Osteoblast (primary cell): Measurements from ENCODE around the gene TINAGL1. TPM values are rescaled to one million over a fixed set of nuclear protein-coding genes. Genes with fewer than 3 reads are reported as not detected.

ENCODE experiments used
- DNase-seq: peaks from one replicate; pipeline ENCODE4 v3.0.0; 2011; ENCODE audit warnings: low spot score, mixed read lengths; ENCODE audit not compliant: insufficient read length; ENCODE audit errors: missing footprints
- H2AFZ ChIP-seq: 2 replicates; pipeline ENCODE4 v1.6.0; 2011; ENCODE audit warnings: mild to moderate bottlenecking, low read length
- H3K27ac ChIP-seq: 2 replicates; pipeline ENCODE4 v1.5.1; 2011; ENCODE audit warnings: mild to moderate bottlenecking, low read depth, low read length, moderate library complexity
- H3K27me3 ChIP-seq: 2 replicates; pipeline ENCODE4 v1.6.0; 2012; ENCODE audit warnings: mild to moderate bottlenecking, control low read depth, inconsistent platforms, low read length, moderate library complexity; ENCODE audit not compliant: insufficient read depth
- H3K36me3 ChIP-seq: 2 replicates; pipeline ENCODE4 v1.5.1; 2011; ENCODE audit warnings: mild to moderate bottlenecking, low read length, control low read depth, moderate library complexity; ENCODE audit not compliant: insufficient read depth
- H3K4me1 ChIP-seq: 2 replicates; pipeline ENCODE4 v1.5.1; 2011; ENCODE audit warnings: mild to moderate bottlenecking, low read length, control low read depth, moderate library complexity; ENCODE audit not compliant: insufficient read depth
- H3K4me2 ChIP-seq: 2 replicates; pipeline ENCODE4 v1.6.0; 2011; ENCODE audit warnings: mild to moderate bottlenecking, low read length; ENCODE audit not compliant: insufficient read depth
- H3K4me3 ChIP-seq: fragments of 200-600 bp; sonication (generic); 3 replicates; pipeline ENCODE4 v1.5.1; 2012; ENCODE audit warnings: mild to moderate bottlenecking, low read length, inconsistent platforms; ENCODE audit not compliant: insufficient read depth
- H3K79me2 ChIP-seq: 2 replicates; pipeline ENCODE4 v1.6.0; 2012; ENCODE audit warnings: mild to moderate bottlenecking, low read length, control low read depth, inconsistent platforms; ENCODE audit not compliant: insufficient read depth
- H3K9me3 ChIP-seq: 2 replicates; pipeline ENCODE4 v1.5.1; 2011; ENCODE audit warnings: low read depth, low read length, control low read depth
- H4K20me1 ChIP-seq: 2 replicates; pipeline ENCODE4 v1.6.0; 2012; ENCODE audit warnings: mild to moderate bottlenecking, low read length, control low read depth; ENCODE audit not compliant: insufficient read depth
- total RNA-seq: library from RNA; depleted of rRNA; stranded (reverse); fragments of >200 nt; gene quantifications from 2 replicates; pipeline ENCODE4 v1.2.3, GENCODE V29; 2012
- TF ChIP-seq, protein P1 (sequence below): IDR thresholded peaks from 2 replicates; pipeline ENCODE4 v1.5.1; 2011; ENCODE audit warnings: mild to moderate bottlenecking, low read depth, low read length, moderate library complexity; ENCODE audit errors: extremely low read depth

Gene TINAGL1
- total RNA-seq, 1 donor: 50.3 TPM

DNA sequence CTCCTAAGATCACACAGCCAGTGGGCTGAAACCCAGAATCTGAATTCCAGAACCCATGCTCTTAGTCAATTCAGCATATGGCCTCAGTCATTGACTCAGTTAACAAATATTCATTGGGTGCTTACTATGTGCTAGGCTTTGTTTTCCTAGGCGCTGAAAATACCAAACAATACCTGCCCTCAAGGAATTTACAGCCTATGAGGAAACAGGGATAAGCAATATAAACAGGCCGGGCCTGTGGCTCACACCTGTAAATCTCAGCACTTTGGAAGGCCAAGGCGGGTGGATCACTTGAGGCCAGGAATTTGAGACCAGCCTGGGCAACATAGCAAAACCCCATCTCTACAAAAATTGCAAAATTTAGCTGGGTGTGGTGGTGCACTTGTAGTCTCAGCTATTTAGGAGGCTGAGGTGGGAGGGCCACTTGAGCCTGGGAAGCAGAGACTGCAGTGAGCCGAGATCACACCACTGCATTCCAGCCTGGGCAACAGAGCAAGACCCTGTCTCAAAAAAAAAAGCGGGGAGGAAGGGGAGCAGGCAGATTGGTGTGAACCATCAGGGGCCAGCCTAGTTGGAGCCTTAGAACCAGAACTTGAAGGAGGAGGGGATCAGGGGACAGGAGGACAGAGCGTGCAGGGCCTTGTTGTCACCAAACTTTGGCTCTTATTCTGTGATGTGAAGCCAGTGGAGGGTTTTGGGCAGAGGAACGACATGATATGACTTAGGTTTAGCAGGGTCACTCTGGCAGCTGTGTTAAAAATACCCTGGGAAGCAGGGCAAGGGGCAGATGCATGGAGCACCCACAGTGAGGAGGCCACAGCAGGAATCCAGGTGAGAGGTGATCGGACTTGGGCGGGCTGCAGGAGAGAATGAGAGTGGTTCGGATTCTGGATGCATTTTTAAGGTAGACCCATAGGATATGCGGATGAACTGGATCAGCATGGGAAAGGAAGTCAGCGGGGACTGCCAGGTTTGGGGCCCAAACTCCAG is 5.8 kb downstream of the TINAGL1 start:
- H4K20me1 ChIP-seq: no peaks in the 10 kb centered on the region
- H3K27me3 ChIP-seq: no peaks in the 10 kb centered on the region
- H3K4me3 ChIP-seq: no peak overlapping the region
- H3K79me2 ChIP-seq: peaks cover 8% of the 10 kb centered on the region
- H3K36me3 ChIP-seq: peaks cover 18% of the 10 kb centered on the region
- TF ChIP-seq, protein P1, sequence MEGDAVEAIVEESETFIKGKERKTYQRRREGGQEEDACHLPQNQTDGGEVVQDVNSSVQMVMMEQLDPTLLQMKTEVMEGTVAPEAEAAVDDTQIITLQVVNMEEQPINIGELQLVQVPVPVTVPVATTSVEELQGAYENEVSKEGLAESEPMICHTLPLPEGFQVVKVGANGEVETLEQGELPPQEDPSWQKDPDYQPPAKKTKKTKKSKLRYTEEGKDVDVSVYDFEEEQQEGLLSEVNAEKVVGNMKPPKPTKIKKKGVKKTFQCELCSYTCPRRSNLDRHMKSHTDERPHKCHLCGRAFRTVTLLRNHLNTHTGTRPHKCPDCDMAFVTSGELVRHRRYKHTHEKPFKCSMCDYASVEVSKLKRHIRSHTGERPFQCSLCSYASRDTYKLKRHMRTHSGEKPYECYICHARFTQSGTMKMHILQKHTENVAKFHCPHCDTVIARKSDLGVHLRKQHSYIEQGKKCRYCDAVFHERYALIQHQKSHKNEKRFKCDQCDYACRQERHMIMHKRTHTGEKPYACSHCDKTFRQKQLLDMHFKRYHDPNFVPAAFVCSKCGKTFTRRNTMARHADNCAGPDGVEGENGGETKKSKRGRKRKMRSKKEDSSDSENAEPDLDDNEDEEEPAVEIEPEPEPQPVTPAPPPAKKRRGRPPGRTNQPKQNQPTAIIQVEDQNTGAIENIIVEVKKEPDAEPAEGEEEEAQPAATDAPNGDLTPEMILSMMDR: no peak
- H3K27ac ChIP-seq: no peak overlapping the region
- no peaks in the 10 kb centered on the region for H3K9me3 ChIP-seq
- no peak overlapping the region for H3K4me2 ChIP-seq
- peak; percentile 73 for DNase-seq
- H2AFZ ChIP-seq: no peak overlapping the region
- H3K4me1 ChIP-seq: peaks cover 50% of the 10 kb centered on the region

DNA sequence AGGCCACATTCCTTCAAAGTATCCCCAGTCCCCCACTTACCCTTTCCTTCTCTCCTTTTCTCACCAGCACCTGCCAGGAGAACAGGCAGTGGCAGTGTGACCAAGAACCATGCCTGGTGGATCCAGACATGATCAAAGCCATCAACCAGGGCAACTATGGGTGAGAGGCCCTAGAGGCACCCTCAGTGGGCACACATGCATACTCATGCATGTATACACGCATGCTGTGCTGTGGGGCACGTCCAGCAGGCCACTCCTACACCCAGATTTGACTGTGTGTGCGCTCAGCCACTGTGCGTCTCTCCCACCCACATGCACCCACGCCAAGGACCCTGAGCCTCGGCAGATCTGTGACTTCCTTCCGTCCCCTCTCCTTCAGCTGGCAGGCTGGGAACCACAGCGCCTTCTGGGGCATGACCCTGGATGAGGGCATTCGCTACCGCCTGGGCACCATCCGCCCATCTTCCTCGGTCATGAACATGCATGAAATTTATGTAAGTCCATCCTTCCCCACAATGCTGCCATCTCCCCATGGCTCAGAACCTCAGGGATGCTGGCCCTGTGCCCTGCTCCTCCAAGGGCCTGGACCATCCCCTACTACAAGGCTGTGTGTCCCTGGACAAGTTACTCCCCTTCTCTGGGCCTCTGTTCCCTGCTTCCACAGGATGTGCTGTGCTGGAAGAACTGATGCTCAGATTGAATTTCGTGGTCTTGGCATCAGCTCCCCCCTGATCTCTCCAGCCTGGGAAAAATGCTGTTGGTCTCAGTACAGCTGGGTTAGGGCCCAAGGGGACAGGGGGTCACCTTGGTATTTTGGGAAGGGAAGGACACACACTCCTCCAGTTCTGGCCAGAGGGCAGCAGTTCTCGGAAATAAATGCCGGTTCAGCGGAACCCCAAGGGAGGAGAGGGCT is 7.0 kb downstream of the TINAGL1 start:
- Histone ChIP-seq H3K4me1 (peaks cover 50% of the 10 kb centered on the region), H3K79me2 (no peaks in the 10 kb centered on the region)

DNA sequence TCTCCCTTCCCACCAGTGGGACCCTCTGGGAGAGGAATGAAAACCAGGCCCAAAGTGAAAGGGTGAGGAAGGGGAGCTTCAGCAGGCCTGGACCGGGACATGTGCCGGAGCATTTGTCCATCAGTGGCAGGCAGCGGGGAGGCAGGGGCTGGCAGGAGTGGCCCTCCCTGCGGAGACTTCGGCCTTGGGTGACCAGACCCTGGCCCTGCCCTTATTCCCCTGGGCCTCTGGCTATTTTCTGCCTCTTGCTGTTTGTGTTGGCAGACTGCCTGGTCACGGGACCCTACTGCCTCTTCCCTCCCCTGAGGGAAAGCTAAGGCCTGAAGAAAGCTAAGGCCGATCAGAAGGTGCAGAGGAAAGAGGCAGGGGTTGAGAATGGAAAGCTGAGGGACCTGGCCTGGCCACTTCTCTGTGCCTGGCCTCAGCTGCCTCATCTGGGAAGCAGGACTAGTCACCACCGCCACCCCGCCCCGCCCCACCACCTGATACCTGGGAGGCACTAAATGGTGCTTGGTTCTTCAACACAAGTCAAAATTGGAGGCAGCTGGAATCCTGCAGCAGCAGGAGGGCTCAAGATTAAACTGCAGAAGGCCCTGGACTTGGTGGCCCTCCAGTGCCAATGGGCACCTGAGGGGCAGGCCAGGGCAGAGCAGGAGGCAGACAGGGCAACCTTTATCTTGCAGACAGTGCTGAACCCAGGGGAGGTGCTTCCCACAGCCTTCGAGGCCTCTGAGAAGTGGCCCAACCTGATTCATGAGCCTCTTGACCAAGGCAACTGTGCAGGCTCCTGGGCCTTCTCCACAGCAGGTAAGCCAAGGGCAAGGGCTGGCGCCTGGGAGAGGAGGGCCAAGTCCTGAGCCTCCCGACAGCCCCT is 7.9 kb downstream of the TINAGL1 start:
- Histone ChIP-seq H2AFZ (no peak overlapping the region), H4K20me1 (no peaks in the 10 kb centered on the region), H3K4me2 (peak overlapping the region; percentile 2), H3K4me3 (no peak overlapping the region), H3K27ac (no peak overlapping the region), H3K4me1 (peaks cover 52% of the 10 kb centered on the region), H3K36me3 (peaks cover 18% of the 10 kb centered on the region), H3K9me3 (no peaks in the 10 kb centered on the region), H3K79me2 (no peaks in the 10 kb centered on the region), H3K27me3 (no peaks in the 10 kb centered on the region)
- peak; percentile 96 for DNase-seq
- TF ChIP-seq, protein P1: no peak

More for the DNA sequence above, 7.0 kb downstream of the TINAGL1 start:
- Histone ChIP-seq H3K36me3 (peaks cover 18% of the 10 kb centered on the region), H4K20me1 (no peaks in the 10 kb centered on the region), H3K9me3 (no peaks in the 10 kb centered on the region), H3K4me3 (no peak overlapping the region), H3K27ac (no peak overlapping the region), H3K27me3 (no peaks in the 10 kb centered on the region), H2AFZ (no peak overlapping the region), H3K4me2 (peak overlapping the region; percentile 2)
- TF ChIP-seq, protein P1: no peak
- DNase-seq: peak; percentile 76
